LHCN-M2 (cell line): ENCODE data around the gene SHISAL2B. TPM values are rescaled to one million over a fixed set of nuclear protein-coding genes. Genes with fewer than 3 reads are reported as not detected.

Experiments
- DNase-seq: peaks from one replicate; pipeline ENCODE4 v3.0.0-alpha.2; 2012; ENCODE audit warnings: low read depth
- polyA plus RNA-seq: library from polyadenylated mRNA; unstranded; fragments of >200 nt; gene quantifications from one replicate; pipeline ENCODE4 v1.2.1, GENCODE V29; 2012; ENCODE audit warnings: missing spikeins
- total RNA-seq: library from RNA; depleted of rRNA; stranded (reverse); fragments of >200 nt; gene quantifications from 2 replicates; pipeline ENCODE4 v1.2.3, GENCODE V29; 2014; rRNA removed

SHISAL2B gene
- total RNA-seq, result not detected in 2 replicates
- not detected for polyA plus RNA-seq

DNA sequence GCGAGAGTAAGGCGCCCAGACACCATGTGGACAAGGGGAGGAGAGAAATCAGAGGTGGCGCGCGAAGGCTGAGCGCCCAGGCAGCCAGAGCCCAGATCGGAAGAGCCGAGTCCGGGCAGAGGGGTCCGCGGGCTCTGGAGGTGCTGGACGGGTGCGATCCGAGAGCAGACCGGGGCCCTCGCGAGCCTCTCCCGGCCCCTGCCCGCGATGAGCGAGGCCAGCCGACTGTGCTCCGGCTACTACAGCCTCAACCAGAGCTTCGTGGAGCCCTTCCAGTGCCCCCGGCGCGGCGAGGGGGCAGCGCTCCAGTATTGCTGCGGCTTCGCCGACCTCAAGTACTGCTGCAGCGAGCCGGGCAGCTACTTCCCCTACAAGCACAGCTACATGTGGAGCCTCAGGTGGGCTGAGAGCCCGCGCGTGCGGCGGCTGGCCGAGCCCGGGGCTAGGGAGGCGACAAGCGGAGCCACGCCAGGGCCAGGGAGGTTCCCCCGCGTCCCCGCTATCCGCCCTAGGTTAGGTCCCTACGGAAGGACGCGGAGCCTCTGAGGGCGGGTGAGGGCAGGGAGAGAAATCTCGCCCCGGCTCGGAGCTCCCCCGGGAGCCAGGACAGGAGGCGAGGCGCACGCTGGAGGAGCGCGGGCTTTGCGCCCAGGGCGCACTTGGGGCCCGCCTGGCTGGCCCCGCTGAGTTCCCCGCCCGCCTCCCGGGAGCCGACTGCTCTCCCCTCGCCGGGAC, at the start of gene SHISAL2B:
SHISAL2B (plus strand) TSS at position 87 of the 735 bp plus-strand sequence; CDS start at position 208, 121 bp downstream.
- peak; percentile 5 for DNase-seq

- no peak for DNase-seq
These were observed 45.5 kb upstream of the SHISAL2B start for GRCh38 chr5:64644831-64645230.

- no peak for DNase-seq
These were observed 44.1 kb upstream of the SHISAL2B start for GRCh38 chr5:64646169-64646568.

DNA sequence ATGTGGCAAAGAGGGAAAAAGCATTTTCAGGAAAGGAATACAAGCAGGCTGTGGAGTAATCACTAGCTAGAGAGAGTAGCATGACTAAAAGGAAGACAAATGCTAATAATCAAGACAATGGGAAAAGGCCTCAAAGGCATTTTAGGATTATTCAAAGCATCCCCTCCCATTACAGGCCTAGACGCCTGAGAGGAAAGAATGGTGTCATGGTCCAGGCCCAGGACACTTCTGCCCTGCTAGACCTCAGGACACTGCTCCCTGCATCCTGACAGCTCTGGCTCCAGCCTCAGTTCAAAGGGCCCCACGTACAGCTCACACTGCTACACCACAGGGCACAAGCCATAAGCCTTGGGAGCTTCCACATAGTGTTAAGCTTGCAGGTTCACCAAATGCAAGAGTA, 40.8 kb upstream of the SHISAL2B start:
- no peak for DNase-seq

- no peak for DNase-seq
These were observed 36.3 kb upstream of the SHISAL2B start for GRCh38 chr5:64653766-64654560.

DNA sequence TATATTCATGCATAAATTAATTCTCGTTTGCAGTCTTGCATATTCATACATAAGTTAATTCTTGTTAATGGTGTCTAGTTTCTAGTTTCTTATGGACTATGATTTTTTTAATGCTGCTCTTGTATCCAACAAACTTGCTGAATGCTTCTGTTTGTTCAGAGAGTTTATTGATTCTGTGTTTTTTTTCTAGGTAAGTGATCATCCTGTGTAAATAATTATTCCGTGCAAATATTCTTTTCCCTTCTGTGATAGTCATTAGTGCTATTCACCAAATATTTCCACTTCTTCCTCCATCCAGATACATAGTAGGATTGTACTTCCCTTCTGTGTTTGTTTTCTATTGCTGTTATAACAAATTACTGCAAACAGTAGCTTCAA, 35.8 kb upstream of the SHISAL2B start:
- no peak for DNase-seq

GRCh38 chr5:64655596-64655995, 34.7 kb upstream of the SHISAL2B start:
- no peak for DNase-seq

- DNase-seq, result no peak
These were observed 31.0 kb upstream of the SHISAL2B start for GRCh38 chr5:64659289-64659688.

DNA sequence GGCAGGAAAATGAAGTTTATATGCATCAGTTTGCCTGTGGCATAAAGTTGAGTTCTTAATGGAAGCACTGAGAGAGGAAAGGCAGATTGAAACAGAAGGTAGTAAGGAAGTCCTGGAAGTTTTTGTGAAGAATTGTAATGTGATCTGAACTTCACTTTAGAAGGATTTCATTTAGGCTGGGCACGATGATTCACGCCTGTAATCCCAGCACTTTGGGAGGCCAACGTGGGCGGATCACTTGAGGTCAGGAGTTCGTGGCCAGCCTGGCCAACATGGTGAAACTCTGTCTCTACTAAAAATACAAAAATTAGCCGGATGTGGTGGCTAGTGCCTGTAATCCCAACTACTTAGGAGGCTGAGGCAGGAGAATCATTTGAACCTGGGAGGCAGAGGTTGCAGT, 27.1 kb upstream of the SHISAL2B start:
- peak; percentile 51 for DNase-seq

DNA sequence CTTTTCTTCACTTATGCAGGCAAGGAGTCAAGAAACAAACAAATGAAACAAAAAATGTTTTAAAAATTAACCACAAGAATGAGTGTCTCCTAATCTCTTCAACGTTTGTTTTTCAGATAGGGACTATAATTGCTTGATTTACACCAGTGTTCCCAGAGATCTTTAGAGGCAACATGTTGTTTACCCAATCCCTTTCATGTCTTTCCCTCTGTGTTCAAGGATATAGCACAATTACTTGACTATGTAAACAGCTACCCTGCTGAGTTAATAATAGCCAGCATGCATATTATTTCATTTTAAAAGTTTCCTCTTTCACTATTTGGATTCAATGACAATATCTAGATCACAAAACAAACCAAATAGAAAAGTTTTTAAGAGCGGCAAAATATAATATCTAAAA, 25.1 kb upstream of the SHISAL2B start:
- no peak for DNase-seq

DNA sequence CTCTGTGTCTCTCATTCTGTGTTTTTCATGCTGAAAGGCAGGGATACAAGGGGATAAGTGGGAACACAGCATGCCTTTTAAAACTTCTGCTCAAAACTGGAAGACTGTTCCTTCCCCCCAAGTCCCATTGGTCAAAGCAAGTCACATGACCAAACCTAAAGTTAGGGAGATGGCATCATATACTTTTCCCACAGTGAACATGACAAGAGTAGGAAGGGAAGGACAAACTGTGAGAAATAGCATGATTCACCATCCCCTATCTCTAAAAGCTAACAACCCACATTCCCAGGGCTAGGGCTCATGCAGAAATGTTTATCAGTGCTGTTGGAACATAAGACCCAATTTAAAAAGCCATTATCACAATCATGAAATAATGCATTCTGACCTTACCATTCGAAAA, 24.2 kb upstream of the SHISAL2B start:
- peak; percentile 43 for DNase-seq

DNA sequence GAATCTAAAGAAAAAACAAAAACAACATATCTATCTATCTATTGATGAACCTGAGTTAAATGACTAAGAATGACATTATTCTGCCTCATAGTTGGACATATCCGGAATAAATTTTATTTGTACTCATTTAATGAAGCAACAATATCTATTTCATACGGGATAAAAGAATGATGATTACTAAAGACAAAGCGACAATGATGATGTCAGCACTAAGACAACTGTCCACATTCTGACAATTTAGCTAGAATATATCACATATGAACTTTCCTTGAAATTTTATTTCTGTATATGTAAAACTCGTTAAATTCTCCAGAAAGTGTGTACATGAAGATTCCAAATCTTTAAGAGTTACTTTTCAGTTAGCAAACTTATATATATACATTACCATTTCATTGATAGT, 23.2 kb upstream of the SHISAL2B start:
- DNase-seq, result no peak

GRCh38 chr5:64670277-64670676, 20.0 kb upstream of the SHISAL2B start:
- no peak for DNase-seq

- DNase-seq, result no peak
These were observed 18.6 kb upstream of the SHISAL2B start for GRCh38 chr5:64671678-64672077.

GRCh38 chr5:64678374-64678773, 11.9 kb upstream of the SHISAL2B start:
- no peak for DNase-seq

GRCh38 chr5:64680289-64680688, 10.0 kb upstream of the SHISAL2B start:
- DNase-seq, result peak; percentile 20

GRCh38 chr5:64682608-64683007, 7.7 kb upstream of the SHISAL2B start:
- DNase-seq, result no peak

GRCh38 chr5:64685866-64686265, 4.4 kb upstream of the SHISAL2B start:
- no peak for DNase-seq

DNA sequence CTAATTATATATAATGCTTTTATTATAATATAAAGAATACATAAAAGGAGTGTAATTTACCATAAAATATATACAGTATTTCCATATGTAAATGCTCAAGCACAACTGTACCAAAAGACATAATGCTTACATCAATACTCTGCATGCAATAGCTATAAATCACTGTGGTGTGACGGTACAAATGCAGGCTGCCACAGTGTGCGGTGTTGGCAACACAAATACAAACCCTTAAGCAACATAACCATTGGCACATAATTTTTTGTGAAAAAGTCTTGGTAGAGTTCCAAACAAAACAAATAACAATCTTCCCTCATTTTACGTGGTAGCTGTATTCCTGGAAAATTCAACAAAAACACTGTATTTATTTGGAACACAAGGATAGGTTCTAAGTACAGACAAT, 1.9 kb upstream of the SHISAL2B start:
- DNase-seq, result no peak

DNA sequence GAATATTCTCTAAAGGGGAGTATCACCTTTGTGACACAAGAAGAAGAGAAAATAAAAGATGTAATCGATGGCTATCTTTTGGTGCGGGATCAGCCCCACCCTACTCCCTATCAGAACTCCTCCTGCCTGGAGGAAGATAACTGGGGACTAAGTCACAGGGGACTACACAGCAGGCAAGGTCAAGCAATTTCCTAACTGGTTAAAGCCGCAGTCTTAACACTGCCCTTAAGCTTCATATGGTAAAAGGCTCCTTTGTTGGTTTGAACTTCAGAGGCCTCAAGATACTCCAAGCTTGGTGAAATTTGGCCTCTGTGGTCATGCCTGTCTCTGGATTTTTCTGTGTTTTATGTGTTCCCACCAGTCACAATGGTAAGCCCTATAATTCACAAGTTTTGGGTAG, 1.3 kb upstream of the SHISAL2B start:
- no peak for DNase-seq

- DNase-seq, result no peak
These were observed 243 bp upstream of the SHISAL2B start for GRCh38 chr5:64690104-64690416.

DNA sequence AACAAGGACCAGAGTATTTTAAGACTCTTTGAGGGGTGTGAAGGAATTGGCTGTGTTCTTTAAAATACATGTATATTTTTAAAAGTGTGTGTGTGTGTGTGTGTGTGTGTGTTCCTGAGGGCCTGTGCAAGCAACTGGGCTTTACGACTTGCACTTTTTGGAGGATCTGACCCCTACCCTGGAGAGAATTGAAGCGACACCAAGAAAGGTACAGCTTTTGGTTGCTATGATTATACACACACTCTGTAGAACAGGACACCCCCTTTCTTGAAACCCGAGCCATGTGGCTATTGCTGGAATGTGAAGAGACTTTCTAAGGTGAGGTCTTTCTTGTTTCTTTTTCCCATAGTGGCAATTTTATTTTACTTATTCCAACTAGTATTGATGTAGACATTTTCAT, 988 bp downstream of the SHISAL2B start:
- DNase-seq, result no peak

GRCh38 chr5:64693636-64694035, 3.3 kb downstream of the SHISAL2B start:
- peak; percentile 9 for DNase-seq
